Small intestine (tissue), 7 donors: Measurements from ENCODE around the gene ZNF697. TPM values are rescaled to one million over a fixed set of nuclear protein-coding genes. Genes with fewer than 3 reads are reported as not detected.

ENCODE experiments used
- DNase-seq, 2 donors: peaks; one replicate each; pipeline versions ENCODE4 v3.0.0 to v3.0.0-alpha.2; 2013
- FAIRE-seq: peaks from 2 replicates; lab custom pipeline; 2012; peaks lifted over from hg19 to GRCh38; lab: Jason Lieb, UNC
- H3K27ac ChIP-seq, 3 donors: one replicate each; pipeline ENCODE4 v1.5.1; 2013; ENCODE audit warnings: low read length in 2 of 3, mild to moderate bottlenecking in 2 of 3, control low read depth in 1 of 3, inconsistent platforms in 1 of 3, low read depth in 1 of 3, moderate library complexity in 1 of 3
- H3K27me3 ChIP-seq, 3 donors: one replicate each; pipeline ENCODE4 v1.6.1; 2013; ENCODE audit warnings: low read length in 3 of 3, inconsistent platforms in 1 of 3; ENCODE audit not compliant: control insufficient read depth in 3 of 3, insufficient read depth in 3 of 3
- H3K36me3 ChIP-seq, 3 donors: one replicate each; pipeline ENCODE4 v1.6.1; 2013; ENCODE audit warnings: low read length in 3 of 3, inconsistent platforms in 1 of 3, low read depth in 1 of 3, mild to moderate bottlenecking in 1 of 3, moderate library complexity in 1 of 3; ENCODE audit not compliant: control insufficient read depth in 3 of 3, insufficient read depth in 2 of 3
- H3K4me1 ChIP-seq, 3 donors: one replicate each; pipeline ENCODE4 v1.6.1; 2013; ENCODE audit warnings: low read length in 2 of 3, inconsistent platforms in 1 of 3, low read depth in 1 of 3, mild to moderate bottlenecking in 1 of 3, moderate library complexity in 1 of 3; ENCODE audit not compliant: control insufficient read depth in 3 of 3, insufficient read depth in 2 of 3
- H3K4me3 ChIP-seq, 3 donors: one replicate each; pipeline ENCODE4 v1.5.1; 2013; ENCODE audit warnings: low read length in 3 of 3, control low read depth in 1 of 3, inconsistent platforms in 1 of 3, low read depth in 1 of 3, mild to moderate bottlenecking in 1 of 3, moderate library complexity in 1 of 3
- H3K9me3 ChIP-seq, 2 donors: one replicate each; pipeline ENCODE4 v1.6.1; 2013; ENCODE audit warnings: low read depth in 1 of 2, low read length in 1 of 2; ENCODE audit not compliant: control insufficient read depth in 2 of 2, insufficient read depth in 1 of 2
- WGBS, 3 donors: extraction: QIAGEN DNeasy Blood & Tissue Kit; methylation state at CpG; one replicate each; pipeline ENCODE4 v1.1.7; 2013; 5-methylcytosine and 5-hydroxymethylcytosine counted together
- polyA plus RNA-seq, 4 donors: library from polyadenylated mRNA; stranded (reverse) in 3 of 4; unstranded in 1 of 4; fragments of 200-250 nt in 3 of 4; fragments of 120-200 nt in 1 of 4; gene quantifications; one replicate each; pipeline versions ENCODE4 v1.2.1 to v1.2.3, GENCODE V29; 2013
- donor health status: healthy with polysubstance abuse.
- donor health status: control.
- donor health status: control.
- donor health status: Bipolar disorder and iron deficiency.
- donor health status: healthy.

The ZNF697 gene
- polyA plus RNA-seq, 4 donors = 1.3 to 8.2 (median 1.6) TPM

GRCh38 chr1:119674111-119674526, 26.1 kb upstream of the ZNF697 start:
- WGBS, 3 donors = 86 to 90% (median 89%) methylated on average over 4 of the region's 4 CpGs

GRCh38 chr1:119673171-119673940, 25.3 kb upstream of the ZNF697 start:
- Histone ChIP-seq H3K4me3 (no peak overlapping the region), H3K27ac (no peak overlapping the region), H3K36me3 (no peaks in the 10 kb centered on the region), H3K4me1 (peaks cover 0 to 3% (median 0%) of the 10 kb centered on the region in 3 donors), H3K9me3 (no peaks in the 10 kb centered on the region), H3K27me3 (no peaks in the 10 kb centered on the region)
- DNase-seq = peak in 1 of 2 donors; percentile 9
- WGBS, 3 donors = 86 to 91% (median 90%) methylated on average over 4 of the region's 4 CpGs
- FAIRE-seq = no peak

More at GRCh38 chr1:119674111-119674526, 26.1 kb upstream of the ZNF697 start:
- Histone ChIP-seq H3K4me1 (peaks cover 0 to 3% (median 0%) of the 10 kb centered on the region in 3 donors), H3K36me3 (no peaks in the 10 kb centered on the region), H3K27ac (no peak overlapping the region), H3K27me3 (no peaks in the 10 kb centered on the region), H3K9me3 (no peaks in the 10 kb centered on the region), H3K4me3 (no peak overlapping the region)
- no peak for DNase-seq
- FAIRE-seq = no peak

- Histone ChIP-seq H3K4me1 (peaks cover 0 to 3% (median 0%) of the 10 kb centered on the region in 3 donors), H3K27me3 (no peaks in the 10 kb centered on the region), H3K36me3 (no peaks in the 10 kb centered on the region), H3K4me3 (no peak overlapping the region), H3K27ac (no peak overlapping the region), H3K9me3 (no peaks in the 10 kb centered on the region)
- no peak for DNase-seq
- WGBS, 3 donors = 90 to 97% (median 94%) methylated on average over 2 of the region's 2 CpGs
- no peak for FAIRE-seq
These were observed 22.8 kb upstream of the ZNF697 start for GRCh38 chr1:119670898-119671297.

GRCh38 chr1:119667173-119667572, 19.1 kb upstream of the ZNF697 start:
- no peaks in the 10 kb centered on the region for H3K9me3 ChIP-seq
- H3K27ac ChIP-seq = no peak overlapping the region
- H3K4me1 ChIP-seq = peaks cover 0 to 11% (median 0%) of the 10 kb centered on the region in 3 donors
- 92 to 95% (median 93%) methylated on average over 6 of the region's 6 CpGs for WGBS, 3 donors
- no peak for FAIRE-seq
- no peak overlapping the region for H3K4me3 ChIP-seq
- DNase-seq = no peak
- no peaks in the 10 kb centered on the region for H3K36me3 ChIP-seq
- peaks cover 0 to 2% (median 0%) of the 10 kb centered on the region in 3 donors for H3K27me3 ChIP-seq

GRCh38 chr1:119664067-119664466, 16.0 kb upstream of the ZNF697 start:
- Histone ChIP-seq H3K9me3 (no peaks in the 10 kb centered on the region), H3K4me1 (peaks cover 0 to 40% (median 2%) of the 10 kb centered on the region in 3 donors), H3K27ac (no peak overlapping the region), H3K4me3 (no peak overlapping the region), H3K27me3 (peaks cover 0 to 2% (median 0%) of the 10 kb centered on the region in 3 donors), H3K36me3 (no peaks in the 10 kb centered on the region)
- DNase-seq (no peak), FAIRE-seq (no peak)
- 83 to 88% (median 84%) methylated on average over 5 of the region's 5 CpGs for WGBS, 3 donors

- Histone ChIP-seq H3K27ac (peak overlapping the region in 2 of 3 donors; percentile 10 to 87), H3K4me1 (peaks cover 0 to 40% (median 2%) of the 10 kb centered on the region in 3 donors), H3K36me3 (no peaks in the 10 kb centered on the region), H3K4me3 (no peak overlapping the region), H3K9me3 (no peaks in the 10 kb centered on the region), H3K27me3 (peaks cover 0 to 2% (median 0%) of the 10 kb centered on the region in 3 donors)
- DNase-seq = peak; percentile 68 to 78
- WGBS, 3 donors = 11 to 55% (median 38%) methylated on average over 3 of the region's 3 CpGs
- no peak for FAIRE-seq
These were observed 14.0 kb upstream of the ZNF697 start for GRCh38 chr1:119662034-119662437.

- Histone ChIP-seq H3K9me3 (no peaks in the 10 kb centered on the region), H3K36me3 (no peaks in the 10 kb centered on the region), H3K4me3 (no peak overlapping the region), H3K27me3 (peaks cover 0 to 2% (median 0%) of the 10 kb centered on the region in 3 donors), H3K4me1 (peaks cover 0 to 40% (median 2%) of the 10 kb centered on the region in 3 donors), H3K27ac (peak overlapping the region in 2 of 3 donors; percentile 46 to 87)
- DNase-seq = peak; percentile 78 to 84
- FAIRE-seq = no peak
- 13 to 56% (median 30%) methylated on average over 5 of the region's 5 CpGs for WGBS, 3 donors
These were observed 12.4 kb upstream of the ZNF697 start for GRCh38 chr1:119660253-119661083.

GRCh38 chr1:119659628-119660027, 11.6 kb upstream of the ZNF697 start:
- Histone ChIP-seq H3K27me3 (peaks cover 0 to 2% (median 0%) of the 10 kb centered on the region in 3 donors), H3K4me3 (no peak overlapping the region), H3K9me3 (no peaks in the 10 kb centered on the region), H3K4me1 (peaks cover 0 to 40% (median 2%) of the 10 kb centered on the region in 3 donors), H3K36me3 (no peaks in the 10 kb centered on the region), H3K27ac (peak overlapping the region in 2 of 3 donors; percentile 11 to 87)
- DNase-seq (peak in 1 of 2 donors; percentile 25), FAIRE-seq (no peak)
- 14 to 33% (median 29%) methylated on average over 3 of the region's 3 CpGs for WGBS, 3 donors
